ENCODE data around the gene DYNLT3. TPM values are rescaled to one million over a fixed set of nuclear protein-coding genes. Genes with fewer than 3 reads are reported as not detected.

Gene DYNLT3
- total RNA-seq, 1 experiment from 2014 or later, result 5.7 TPM

- H3K9ac ChIP-seq (ENCODE audit: extremely low read depth, insufficient read length, low read length), result no peak overlapping the region
- no peaks in the 10 kb centered on the region for H3K79me2 ChIP-seq (ENCODE audit: insufficient read depth, low read length)
- no peak overlapping the region for H4K8ac ChIP-seq (replicated peaks; ENCODE audit: insufficient read length, low read depth, low read length)
- no peaks in the 10 kb centered on the region for H3K23me2 ChIP-seq (ENCODE audit: insufficient read length, low read depth, low read length, poor library complexity, severe bottlenecking)
- Mint-ChIP-seq H3K4me1 (no peaks in the 10 kb centered on the region), H3K4me3 (no peak overlapping the region), H3K9me3 (peaks cover 75 to 77% of the 10 kb centered on the region in 2 experiments), H3K27me3 (ENCODE audit: low read depth) (no peaks in the 10 kb centered on the region; the same call in 1 of the 2 replicates), H3K36me3 (ENCODE audit: insufficient read depth in 1 of 3, low read depth in 3 of 3) (peaks cover 0 to 7% (median 4%) of the 10 kb centered on the region in 3 experiments; a peak in 4 of 7 replicates), H3K27ac (no peak overlapping the region)
- H4K5ac ChIP-seq (ENCODE audit: insufficient read length, low read depth, low read length), result no peak overlapping the region
- no peak overlapping the region for H3K23ac ChIP-seq (ENCODE audit: insufficient read length, low read depth, low read length)
- H2BK15ac ChIP-seq (ENCODE audit: low read depth, low read length), result no peak overlapping the region
- no peak overlapping the region for H2AFZ ChIP-seq (ENCODE audit: low read length)
- H3K4me2 ChIP-seq (ENCODE audit: insufficient read depth, insufficient read length, low read length), result no peak overlapping the region
- no peak for TF ChIP-seq CTCF (conservative IDR thresholded peaks at IDR 0.05)
- no peak overlapping the region for H2AK5ac ChIP-seq (ENCODE audit: insufficient read length, low read length)
- no peaks in the 10 kb centered on the region for H3K27me3 ChIP-seq (ENCODE audit: insufficient read depth, low read length)
- H3K9me3 ChIP-seq (ENCODE audit: control insufficient read depth, low read depth, low read length), result peaks cover 18% of the 10 kb centered on the region
- no CpG with 5 or more reads among the region's 2 CpGs for WGBS (ENCODE audit: extremely low coverage, insufficient read length, low lambda C conversion rate)
- no peak overlapping the region for H2BK20ac ChIP-seq (ENCODE audit: low read depth, low read length, poor library complexity, severe bottlenecking)
- H3K14ac ChIP-seq (ENCODE audit: insufficient read depth, low read length), result no peak overlapping the region
- no peaks in the 10 kb centered on the region for H3K4me1 ChIP-seq (ENCODE audit: insufficient read depth, low read length)
- no peak overlapping the region for H3K4ac ChIP-seq (ENCODE audit: low read depth, low read length)
- H3K79me1 ChIP-seq (ENCODE audit: insufficient read depth, low read depth, low read length, poor library complexity, severe bottlenecking), result no peaks in the 10 kb centered on the region
- no peak overlapping the region for H4K91ac ChIP-seq (ENCODE audit: insufficient read length, low read depth, low read length)
- H3K18ac ChIP-seq (ENCODE audit: insufficient read length, low read depth, low read length), result no peak overlapping the region
- H2BK120ac ChIP-seq (ENCODE audit: low read depth, low read length, poor library complexity, severe bottlenecking), result no peak overlapping the region
- H3T11ph ChIP-seq (ENCODE audit: low read length), result no peak overlapping the region
- H3K27ac ChIP-seq (ENCODE audit: insufficient read length, low read depth, low read length), result no peak overlapping the region
- no peaks in the 10 kb centered on the region for H4K20me1 ChIP-seq (ENCODE audit: control insufficient read depth, insufficient read depth, insufficient read length)
- no peak overlapping the region for H3K56ac ChIP-seq (ENCODE audit: insufficient read length, low read depth, low read length)
- no peak for DNase-seq
- no peak overlapping the region for H2BK5ac ChIP-seq (ENCODE audit: insufficient read length, low read length)
- H2BK12ac ChIP-seq (ENCODE audit: insufficient read length, low read depth, low read length), result no peak overlapping the region
Measured at GRCh38 chrX:37854748-37855147, 7.4 kb upstream of the DYNLT3 start.
